AG04450 (cell line): ENCODE results near the gene CD28. TPM values are rescaled to one million over a fixed set of nuclear protein-coding genes. Genes with fewer than 3 reads are reported as not detected.
"Not testable (repeated sequence)": the region's sequence is repeated elsewhere in the genome, so short reads cannot be mapped to it uniquely, and the experiment has no call there.

Source experiments
- CTCF ChIA-PET: fragments of 300-600, 350-600 bp; formaldehyde crosslinking; extraction: SDS; loops from one replicate; lab custom pipeline; 2022; ENCODE audit warnings: antibody characterized with exemption, inconsistent platforms; lab: Charles Lee
- POLR2A ChIA-PET: fragments of 350-600 bp; formaldehyde crosslinking; extraction: SDS; loops from one replicate; lab custom pipeline; 2021; ENCODE audit warnings: antibody characterized with exemption, inconsistent platforms; lab: Yijun Ruan, JAX
- DNase-seq: peaks from one replicate; pipeline ENCODE4 v3.0.0-alpha.2; 2011; ENCODE audit warnings: low read depth, low spot score
- H3K27ac ChIP-seq: one replicate; pipeline ENCODE4 v1.5.1; 2012; ENCODE audit warnings: low read depth, low read length, control low read depth
- H3K27me3 ChIP-seq: one replicate; pipeline ENCODE4 v1.6.0; 2012; ENCODE audit warnings: low read length; ENCODE audit not compliant: control insufficient read depth, insufficient read depth
- H3K4me3 ChIP-seq: 2 replicates; pipeline ENCODE4 v1.5.1; 2011; ENCODE audit warnings: mild to moderate bottlenecking, low read depth, low read length, control low read depth
- H3K9me3 ChIP-seq: 2 replicates; pipeline ENCODE4 v1.5.1; 2012; ENCODE audit warnings: low read length; ENCODE audit not compliant: control insufficient read depth, insufficient read depth
- polyA plus RNA-seq: library from polyadenylated mRNA; depleted of rRNA; stranded (reverse); fragments of >200 nt; gene quantifications from 2 replicates; pipeline ENCODE4 v1.2.3, GENCODE V29; 2011
- TF ChIP-seq, protein P1 (sequence below): IDR thresholded peaks from 2 replicates; pipeline ENCODE4 v1.5.1; 2011; ENCODE audit warnings: low read depth, low read length, control low read depth, inconsistent platforms

The CD28 gene
- polyA plus RNA-seq, 1 experiment = not detected

DNA sequence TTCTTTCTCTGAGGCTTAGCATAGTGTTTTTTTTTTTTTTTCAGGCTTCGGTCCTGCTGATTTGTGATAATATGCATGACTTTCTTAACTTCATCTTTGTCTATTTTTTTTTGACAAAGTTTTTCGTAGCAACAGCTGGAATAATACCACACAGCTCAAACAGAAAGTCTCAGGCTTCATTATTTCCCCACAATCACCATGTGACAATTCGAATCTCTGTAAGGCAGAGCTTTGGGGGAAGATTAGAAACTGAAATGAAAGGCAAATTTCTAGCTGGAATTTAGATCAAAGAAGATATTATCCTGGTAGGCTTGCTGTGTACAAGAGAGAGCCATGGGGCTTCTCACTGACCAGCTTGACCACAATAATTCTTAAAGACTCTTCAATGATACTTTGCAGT, 12.2 kb upstream of the CD28 start:
- Histone ChIP-seq H3K4me3 (no peak overlapping the region), H3K27me3 (no peaks in the 10 kb centered on the region), H3K9me3 (no peaks in the 10 kb centered on the region), H3K27ac (no peak overlapping the region)
- POLR2A ChIA-PET = no interaction called here
- TF ChIP-seq, protein P1, sequence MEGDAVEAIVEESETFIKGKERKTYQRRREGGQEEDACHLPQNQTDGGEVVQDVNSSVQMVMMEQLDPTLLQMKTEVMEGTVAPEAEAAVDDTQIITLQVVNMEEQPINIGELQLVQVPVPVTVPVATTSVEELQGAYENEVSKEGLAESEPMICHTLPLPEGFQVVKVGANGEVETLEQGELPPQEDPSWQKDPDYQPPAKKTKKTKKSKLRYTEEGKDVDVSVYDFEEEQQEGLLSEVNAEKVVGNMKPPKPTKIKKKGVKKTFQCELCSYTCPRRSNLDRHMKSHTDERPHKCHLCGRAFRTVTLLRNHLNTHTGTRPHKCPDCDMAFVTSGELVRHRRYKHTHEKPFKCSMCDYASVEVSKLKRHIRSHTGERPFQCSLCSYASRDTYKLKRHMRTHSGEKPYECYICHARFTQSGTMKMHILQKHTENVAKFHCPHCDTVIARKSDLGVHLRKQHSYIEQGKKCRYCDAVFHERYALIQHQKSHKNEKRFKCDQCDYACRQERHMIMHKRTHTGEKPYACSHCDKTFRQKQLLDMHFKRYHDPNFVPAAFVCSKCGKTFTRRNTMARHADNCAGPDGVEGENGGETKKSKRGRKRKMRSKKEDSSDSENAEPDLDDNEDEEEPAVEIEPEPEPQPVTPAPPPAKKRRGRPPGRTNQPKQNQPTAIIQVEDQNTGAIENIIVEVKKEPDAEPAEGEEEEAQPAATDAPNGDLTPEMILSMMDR = no peak
- CTCF ChIA-PET = interaction anchor here (0.6 kb wide), 1 partner anchor 379 kb away, joined by 3 read pairs; no protein-coding TSS in a partner anchor
- no peak for DNase-seq

DNA sequence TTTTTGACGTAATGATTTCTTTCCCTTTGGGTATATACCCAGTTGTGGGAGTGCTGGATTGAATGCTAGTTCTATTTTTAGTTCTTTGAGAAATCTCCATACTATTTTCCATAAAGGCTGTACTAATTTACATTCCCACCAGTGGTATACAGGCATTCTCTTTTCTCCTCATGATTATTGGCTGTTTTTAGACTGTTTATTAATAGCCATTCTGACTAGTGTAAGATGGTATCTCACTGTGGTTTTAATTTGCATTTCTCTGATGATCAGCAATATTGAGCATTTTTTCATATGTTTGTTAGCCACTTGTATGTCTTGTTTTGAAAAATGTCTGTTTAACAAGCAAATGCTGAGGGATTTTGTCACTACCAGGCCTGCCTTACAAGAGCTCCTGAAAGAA, 9.2 kb upstream of the CD28 start:
- H3K27ac ChIP-seq = no peak overlapping the region
- CTCF ChIA-PET = interaction anchor here (0.5 kb wide), 1 partner anchor 332 kb away, joined by 5 read pairs; no protein-coding TSS in a partner anchor
- H3K4me3 ChIP-seq = no peak overlapping the region
- DNase-seq = no peak
- TF ChIP-seq, protein P1 = no peak
- H3K9me3 ChIP-seq = no peaks in the 10 kb centered on the region
- POLR2A ChIA-PET = no interaction called here
- no peaks in the 10 kb centered on the region for H3K27me3 ChIP-seq

DNA sequence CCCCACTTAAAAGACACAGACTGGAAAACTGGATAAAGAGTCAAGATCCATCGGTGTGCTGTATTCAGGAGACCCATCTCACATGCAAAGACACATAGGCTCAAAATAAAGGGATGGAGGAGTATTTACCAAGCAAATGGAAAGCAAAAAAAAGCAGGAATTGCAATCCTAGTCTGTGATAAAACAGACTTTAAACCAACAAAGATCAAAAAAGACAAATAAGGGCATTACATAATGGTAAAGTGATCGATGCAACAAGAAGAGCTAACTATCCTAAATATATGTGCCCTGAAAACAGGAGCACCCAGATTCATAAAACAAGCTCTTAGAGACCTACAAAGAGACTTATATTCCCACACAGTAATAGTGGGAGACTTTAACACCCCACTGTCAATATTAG, 8.7 kb upstream of the CD28 start:
- H3K27me3 ChIP-seq, POLR2A ChIA-PET, H3K27ac ChIP-seq, H3K9me3 ChIP-seq, H3K4me3 ChIP-seq, DNase-seq, CTCF ChIA-PET: not testable (repeated sequence)

DNA sequence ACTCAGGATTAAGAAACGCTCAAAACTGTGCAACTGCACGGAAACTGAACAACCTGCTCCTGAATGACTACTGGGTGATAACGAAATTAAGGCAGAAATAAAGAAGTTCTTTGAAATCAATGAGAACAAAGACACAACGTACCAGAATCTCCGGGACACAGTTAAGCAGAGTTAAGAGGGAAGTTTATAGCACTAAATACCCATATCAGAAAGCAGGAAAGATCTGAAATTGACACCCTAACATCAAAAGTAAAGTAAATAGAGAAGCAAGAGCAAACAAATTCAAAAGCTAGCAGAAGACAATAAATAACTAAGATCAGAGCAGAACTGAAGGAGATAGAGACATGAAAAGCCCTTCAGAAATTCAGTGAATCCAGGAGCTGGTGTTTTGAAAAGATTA, 8.0 kb upstream of the CD28 start:
- CTCF ChIA-PET, POLR2A ChIA-PET: not testable (repeated sequence)

DNA sequence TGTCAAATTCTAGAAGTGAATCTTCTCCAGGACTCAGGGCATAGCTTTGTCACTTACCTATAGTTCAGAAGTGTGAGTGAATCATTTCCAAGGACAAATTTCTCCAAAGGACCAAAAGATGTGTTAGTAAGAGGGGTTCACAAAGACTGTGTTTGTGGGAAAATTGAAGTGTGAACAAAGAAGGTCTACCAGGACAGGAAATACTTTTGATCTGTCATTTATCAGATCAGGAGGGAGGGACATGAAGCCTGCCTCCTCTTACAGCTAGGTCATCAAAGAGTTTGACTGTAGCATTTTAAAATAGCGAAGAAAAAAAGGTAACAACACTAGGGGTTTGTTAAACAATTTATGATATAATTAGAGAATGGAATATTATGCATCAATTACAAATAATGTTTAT, 2.0 kb upstream of the CD28 start:
- ChIA-PET CTCF (no interaction called here), POLR2A (no interaction called here)
- TF ChIP-seq, protein P1 = no peak
- H3K9me3 ChIP-seq = no peaks in the 10 kb centered on the region
- no peak overlapping the region for H3K27ac ChIP-seq
- DNase-seq = no peak
- H3K27me3 ChIP-seq = no peaks in the 10 kb centered on the region
- no peak overlapping the region for H3K4me3 ChIP-seq

More for the DNA sequence above, 8.0 kb upstream of the CD28 start:
- DNase-seq, H3K27me3 ChIP-seq, H3K4me3 ChIP-seq, H3K9me3 ChIP-seq, H3K27ac ChIP-seq: not testable (repeated sequence)

DNA sequence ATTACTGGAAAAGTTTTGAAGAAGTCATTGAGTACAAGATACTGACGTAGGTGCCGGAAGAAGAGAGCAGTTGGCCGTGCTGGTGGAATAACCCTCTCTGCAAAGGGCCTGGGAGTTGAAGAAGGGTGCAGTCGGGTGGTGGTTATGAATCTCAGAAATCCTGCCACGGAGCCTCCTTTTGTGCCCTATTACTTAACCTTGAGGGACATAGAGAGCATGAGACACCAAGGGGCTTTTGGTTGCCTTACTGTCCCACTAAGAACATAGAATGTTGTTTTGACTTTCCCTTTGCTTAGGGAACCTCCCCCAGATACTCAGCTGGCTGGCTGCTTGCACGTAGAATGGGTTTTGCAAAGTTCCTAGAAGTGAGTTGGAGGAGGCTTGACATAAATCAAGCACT, 1.3 kb upstream of the CD28 start:
- ChIA-PET CTCF (no interaction called here), POLR2A (no interaction called here)
- Histone ChIP-seq H3K9me3 (no peaks in the 10 kb centered on the region), H3K27ac (no peak overlapping the region), H3K27me3 (no peaks in the 10 kb centered on the region), H3K4me3 (no peak overlapping the region)
- DNase-seq = no peak
- TF ChIP-seq, protein P1 = no peak
